ENCODE results near the gene MTRF1.

GRCh38 chr13:41196011-41196410 lies 67.4 kb downstream of the MTRF1 start:
- no peak for TF ChIP-seq POLR2A (IDR thresholded peaks at IDR 0.05)
- TF ChIP-seq CTCF (IDR thresholded peaks at IDR 0.05) = no peak

All from right lobe of liver (tissue), 4 donors.